Measurements from ENCODE around the gene PELI1. TPM values are rescaled to one million over a fixed set of nuclear protein-coding genes. Genes with fewer than 3 reads are reported as not detected.
"Not testable (repeated sequence)": the region's sequence is repeated elsewhere in the genome, so short reads cannot be mapped to it uniquely, and the experiment has no call there.

PELI1 gene
- total RNA-seq, 1 donor from 2014 or later = 66.9 TPM

DNA sequence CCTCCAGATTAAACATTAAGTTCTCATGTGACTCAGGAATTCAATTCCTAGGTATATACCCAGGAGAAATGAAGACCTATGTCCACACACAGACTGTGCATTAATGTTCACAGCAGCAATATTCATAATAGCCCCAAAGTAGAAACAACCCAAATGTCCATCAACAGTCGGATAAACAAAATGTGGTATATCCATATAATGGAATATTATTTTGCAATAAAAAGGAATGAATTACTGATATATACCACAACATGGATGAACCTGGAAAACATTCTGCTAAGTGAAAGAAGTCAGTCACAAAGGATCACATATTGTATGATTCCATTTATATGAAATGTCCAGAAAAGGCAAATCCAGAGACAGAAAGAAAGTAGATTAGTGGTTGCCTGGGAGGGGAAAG, 20.5 kb downstream of the PELI1 start:
- DNase-seq (ENCODE audit: low read depth in 2 of 2) = no peak

DNA sequence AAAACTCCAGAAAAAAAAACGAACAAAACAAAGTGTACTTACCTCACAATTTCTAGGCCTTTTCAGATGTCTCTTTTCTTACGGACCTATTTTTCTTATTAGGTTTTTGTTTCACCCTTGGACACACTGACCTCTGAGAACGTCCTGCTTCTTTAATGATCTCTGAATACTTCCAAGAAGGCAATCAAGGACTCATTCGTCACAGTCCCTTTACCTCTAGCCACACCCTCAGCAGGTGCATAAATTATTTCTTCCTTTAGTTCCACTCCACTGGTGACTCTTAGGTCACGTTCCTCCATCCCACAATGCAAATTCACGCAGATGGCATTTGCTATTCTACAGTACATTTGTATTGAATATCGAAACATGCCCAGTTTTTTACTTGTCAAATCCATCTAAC, 21.9 kb downstream of the PELI1 start:
- no peak for DNase-seq (ENCODE audit: low read depth in 2 of 2)

GRCh38 chr2:64120928-64121327, 23.3 kb downstream of the PELI1 start:
- no peak for DNase-seq (ENCODE audit: low read depth in 2 of 2)

DNA sequence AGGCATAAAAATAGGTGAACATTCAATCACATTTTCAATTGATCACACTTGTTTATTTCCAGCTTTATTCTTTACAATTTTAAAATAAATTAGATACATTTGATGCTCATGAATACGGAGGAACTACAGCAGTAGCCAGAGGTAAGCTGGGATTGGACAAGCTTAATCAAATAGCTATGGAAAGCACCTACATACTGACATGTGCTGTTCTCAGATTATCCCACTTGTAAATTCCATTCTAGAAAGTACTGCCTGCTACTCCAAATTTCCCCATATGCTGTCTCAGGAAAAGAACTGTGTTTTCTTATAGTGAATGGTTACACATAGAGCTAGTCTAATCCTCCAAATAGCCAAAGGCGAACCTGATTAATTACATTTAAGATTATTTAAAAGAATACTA, 24.2 kb downstream of the PELI1 start:
- no peak for DNase-seq (ENCODE audit: low read depth in 2 of 2)

DNA sequence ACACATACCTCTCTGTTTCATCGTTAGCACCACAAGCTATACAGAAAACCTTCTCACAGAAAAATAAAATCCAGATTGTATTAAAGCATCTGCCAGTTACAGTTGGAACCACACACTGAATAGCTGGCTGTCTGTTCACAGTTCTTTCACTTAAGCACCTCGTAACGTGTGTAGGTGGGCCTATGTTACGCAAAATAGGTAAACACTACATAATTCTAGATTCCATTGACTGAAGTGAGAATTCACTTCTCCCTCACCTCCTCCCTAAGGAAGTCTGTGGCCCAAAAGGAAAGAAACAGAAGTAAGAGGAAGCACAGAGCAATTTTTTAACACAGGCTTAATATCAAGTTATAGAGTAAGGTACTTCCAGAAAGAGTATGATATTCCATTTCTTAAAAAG, 24.9 kb downstream of the PELI1 start:
- no peak for DNase-seq (ENCODE audit: low read depth in 2 of 2)

DNA sequence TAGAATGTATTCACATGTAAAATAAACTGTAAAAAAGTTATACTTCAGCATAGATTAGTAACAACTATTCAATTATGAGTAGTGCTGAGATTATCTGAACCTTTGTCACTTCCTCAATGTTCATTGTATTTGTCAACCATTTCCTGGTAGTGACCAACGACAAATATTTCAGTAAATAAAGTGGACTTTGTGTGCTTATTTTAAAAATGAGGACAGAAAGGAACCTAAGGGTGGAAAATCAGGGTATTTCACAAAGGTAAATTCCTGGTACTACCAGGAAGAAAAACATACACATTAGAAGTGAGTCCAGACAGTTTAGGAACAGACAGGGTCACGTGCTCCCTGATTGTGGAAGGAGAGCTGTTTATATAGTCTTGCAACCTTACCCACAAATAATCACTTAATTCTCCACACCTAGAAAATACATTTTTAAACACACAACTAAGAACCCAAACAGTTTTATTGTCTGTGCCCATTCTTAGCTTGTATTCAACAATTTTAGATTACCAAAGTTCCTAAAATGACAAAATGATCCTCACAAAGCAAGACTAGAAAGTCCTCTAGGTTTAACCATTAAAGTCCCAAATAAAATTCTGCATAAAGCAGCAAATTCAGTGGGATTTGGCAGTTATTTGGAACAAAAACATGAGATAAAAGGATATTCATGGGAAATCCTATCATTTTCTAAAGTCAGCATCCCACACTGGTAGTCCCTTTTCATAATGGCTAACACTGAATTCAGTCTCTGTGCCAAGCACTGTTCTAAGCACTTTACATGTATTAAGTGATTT, 28.2 kb downstream of the PELI1 start:
- peak; percentile 42 to 45 for DNase-seq (ENCODE audit: low read depth in 2 of 2)

GRCh38 chr2:64114912-64115277, 29.3 kb downstream of the PELI1 start:
- DNase-seq (ENCODE audit: low read depth in 2 of 2) = no peak

GRCh38 chr2:64114063-64114911, 29.9 kb downstream of the PELI1 start:
- DNase-seq (ENCODE audit: low read depth in 2 of 2) = peak in 1 of 2 donors; percentile 60

DNA sequence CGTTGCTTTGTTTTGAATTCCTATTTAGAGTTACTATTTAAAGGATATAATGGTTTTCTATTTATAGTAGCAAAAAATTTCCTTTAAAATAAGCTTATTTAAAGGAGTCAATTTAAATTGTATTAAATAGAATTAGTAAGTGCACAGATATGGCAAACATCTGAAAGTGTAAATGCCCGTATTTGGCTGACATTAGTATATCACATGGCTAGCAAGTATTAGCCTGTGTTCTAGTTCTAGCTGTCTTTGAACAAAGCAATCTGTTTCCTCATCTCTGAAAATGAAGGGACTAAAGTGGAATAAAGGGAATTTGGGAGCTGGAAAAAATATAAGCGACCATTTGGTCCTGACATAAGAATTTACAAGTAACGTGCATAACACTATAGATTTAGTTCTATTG, 32.2 kb downstream of the PELI1 start:
- DNase-seq (ENCODE audit: low read depth in 2 of 2) = peak in 1 of 2 donors; percentile 30

GRCh38 chr2:64111426-64111825, 32.8 kb downstream of the PELI1 start:
- no peak for DNase-seq (ENCODE audit: low read depth in 2 of 2)

- DNase-seq (ENCODE audit: low read depth in 2 of 2) = no peak
Observed at GRCh38 chr2:64108666-64109241, 35.5 kb downstream of the PELI1 start.

- DNase-seq (ENCODE audit: low read depth in 2 of 2) = no peak
Observed at GRCh38 chr2:64106481-64106880, 37.7 kb downstream of the PELI1 start.

DNA sequence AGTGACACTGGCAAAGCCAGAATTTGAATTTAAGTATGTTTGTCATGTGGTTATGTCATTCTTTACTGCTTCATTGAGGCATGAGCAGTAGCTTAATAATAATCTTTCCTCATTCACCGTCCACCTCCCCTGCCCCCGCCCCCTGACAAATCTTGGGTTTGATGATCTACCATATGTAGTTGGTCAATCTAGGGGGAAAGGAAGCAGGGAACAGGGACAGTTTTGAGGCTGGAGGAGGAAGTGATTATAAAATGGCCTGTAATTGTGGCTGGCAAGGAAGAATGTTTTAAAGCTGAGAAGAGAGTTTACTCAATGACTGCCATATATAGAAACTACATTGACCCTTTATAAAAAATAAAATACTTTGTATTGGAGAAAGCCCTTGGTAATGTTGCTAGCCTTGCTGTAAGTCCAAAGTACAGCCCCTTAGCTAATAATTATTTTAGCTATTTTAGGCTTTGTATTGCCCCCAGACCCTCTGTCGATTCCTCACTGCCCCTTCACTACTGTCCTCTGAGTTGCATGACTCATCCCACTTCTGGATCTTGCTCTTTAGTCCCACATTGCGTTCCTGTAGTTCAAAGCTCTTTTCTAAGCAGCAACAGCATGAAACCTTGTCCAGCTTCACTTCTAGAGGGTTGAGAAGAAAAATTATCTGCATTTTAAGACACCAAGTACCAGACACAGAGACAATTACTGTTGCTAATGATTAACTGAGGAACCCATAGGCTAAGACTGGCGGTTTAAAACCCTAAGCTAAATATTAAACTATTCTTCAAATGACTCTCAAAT, 38.4 kb downstream of the PELI1 start:
- no peak for DNase-seq (ENCODE audit: low read depth in 2 of 2)

- peak; percentile 23 to 28 for DNase-seq (ENCODE audit: low read depth in 2 of 2)
Observed at GRCh38 chr2:64104933-64105332, 39.3 kb downstream of the PELI1 start.

DNA sequence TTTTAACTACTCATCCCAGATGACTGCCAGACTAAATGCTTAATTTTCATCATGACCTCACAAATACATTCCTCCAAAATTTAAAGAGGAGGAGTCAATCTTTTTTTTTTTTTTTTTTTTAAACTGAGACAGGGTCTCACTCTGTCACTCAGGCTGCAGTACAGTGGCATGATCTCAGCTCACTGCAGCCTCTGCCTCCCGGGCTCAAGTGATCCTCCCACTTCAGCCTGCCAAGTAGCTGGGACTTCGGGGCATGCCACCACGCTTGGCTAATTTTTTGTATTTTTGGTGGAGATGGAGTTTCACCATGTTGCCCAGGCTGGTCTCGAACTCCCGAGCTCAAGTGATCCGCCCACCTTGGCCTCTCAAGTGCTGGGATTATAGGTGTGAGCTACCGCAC, 41.5 kb downstream of the PELI1 start:
- not testable (repeated sequence) for DNase-seq (ENCODE audit: low read depth in 2 of 2)

GRCh38 chr2:64101141-64101591, 43.1 kb downstream of the PELI1 start:
- DNase-seq (ENCODE audit: low read depth in 2 of 2) = no peak

DNA sequence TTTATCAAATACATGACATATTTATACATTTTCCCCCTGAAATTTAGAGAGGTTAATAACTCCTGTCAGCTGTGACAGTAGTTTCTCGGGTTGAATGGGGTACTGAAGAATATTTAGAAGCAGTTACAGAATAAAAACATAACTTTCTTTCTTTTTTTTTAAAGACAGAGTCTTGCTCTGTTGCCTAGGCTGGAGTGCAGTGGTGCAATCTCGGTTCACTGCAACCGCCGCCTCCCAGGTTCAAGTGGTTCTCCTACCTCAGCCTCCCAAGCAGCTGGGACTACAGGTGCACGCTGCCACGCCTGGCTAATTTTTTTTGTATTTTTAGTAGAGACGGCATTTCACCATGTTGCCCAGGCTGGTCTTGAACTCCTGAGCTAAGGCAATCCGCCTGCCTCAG, 43.6 kb downstream of the PELI1 start:
- DNase-seq (ENCODE audit: low read depth in 2 of 2) = not testable (repeated sequence)

- no peak for DNase-seq (ENCODE audit: low read depth in 2 of 2)
Observed at GRCh38 chr2:64094663-64095382, 49.4 kb downstream of the PELI1 start.

GRCh38 chr2:64093341-64093740, 50.9 kb downstream of the PELI1 start:
- DNase-seq (ENCODE audit: low read depth in 2 of 2) = no peak

- DNase-seq (ENCODE audit: low read depth in 2 of 2) = no peak
Observed at GRCh38 chr2:64092502-64092901, 51.7 kb downstream of the PELI1 start.

DNA sequence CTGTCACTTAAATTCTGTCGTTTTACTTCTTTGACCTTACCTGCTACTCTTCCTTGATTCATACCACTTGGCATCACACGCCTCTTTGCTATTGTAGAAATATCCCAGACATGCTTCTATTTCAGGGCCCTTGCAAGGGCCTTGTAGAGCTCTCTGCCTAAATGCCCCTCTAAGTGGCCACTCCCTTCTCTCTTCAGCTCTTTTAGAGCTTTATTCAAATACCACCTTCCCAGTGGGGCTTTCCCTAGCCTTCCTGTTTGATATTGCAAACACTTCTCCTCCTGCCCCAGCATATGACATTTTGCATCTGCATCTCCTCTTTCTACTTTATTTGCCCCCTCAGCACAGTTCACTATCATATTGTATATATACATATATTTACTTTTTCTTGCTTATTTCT, 54.0 kb downstream of the PELI1 start:
- no peak for DNase-seq (ENCODE audit: low read depth in 2 of 2)

All from lung microvascular endothelial cell (primary cell).